Right lobe of liver (tissue), 4 donors: ENCODE measurements around the gene MAP10.

Source experiments
- POLR2A ChIP-seq: fragments of 450-650 bp; IDR thresholded peaks from one replicate; pipeline ENCODE4 v1.6.1; 2017; ENCODE audit warnings: antibody characterized with exemption, mild to moderate bottlenecking
- TF ChIP-seq, protein P1 (sequence below), 4 donors: fragments of 200-600 bp in 3 of 4; fragments of 450-650 bp in 1 of 4; IDR thresholded peaks; one replicate each; pipeline versions ENCODE4 v1.5.1 to v1.8.0; 2016 to 2022; ENCODE audit warnings: antibody characterized with exemption in 4 of 4, mild to moderate bottlenecking in 2 of 4
- donor health status: DM: no; HTN: no; CAD: no.
- donor health status: DM: no; HTN: no; CAD: no.
- donor health status: DM: no; HTN: yes; CAD: no.

DNA sequence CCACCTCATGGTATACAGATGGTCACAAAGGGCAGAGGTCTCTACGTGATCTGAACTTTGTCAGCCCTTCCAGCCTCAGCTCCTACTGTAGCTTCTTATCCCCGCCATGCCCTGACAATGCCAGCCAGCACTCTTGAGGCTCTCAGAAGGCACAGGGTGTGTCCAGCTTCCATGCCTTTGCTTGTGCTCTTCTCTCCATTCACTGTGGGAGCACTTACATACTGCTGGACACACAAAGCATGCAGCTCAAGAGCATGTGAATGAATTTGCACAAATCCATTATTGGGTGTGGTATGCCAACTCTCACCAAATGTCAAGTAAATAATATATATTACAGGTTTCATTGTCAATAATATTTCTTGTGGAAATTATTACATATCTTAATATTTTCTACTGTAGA is 36.4 kb upstream of the MAP10 start:
- TF ChIP-seq, protein P1, sequence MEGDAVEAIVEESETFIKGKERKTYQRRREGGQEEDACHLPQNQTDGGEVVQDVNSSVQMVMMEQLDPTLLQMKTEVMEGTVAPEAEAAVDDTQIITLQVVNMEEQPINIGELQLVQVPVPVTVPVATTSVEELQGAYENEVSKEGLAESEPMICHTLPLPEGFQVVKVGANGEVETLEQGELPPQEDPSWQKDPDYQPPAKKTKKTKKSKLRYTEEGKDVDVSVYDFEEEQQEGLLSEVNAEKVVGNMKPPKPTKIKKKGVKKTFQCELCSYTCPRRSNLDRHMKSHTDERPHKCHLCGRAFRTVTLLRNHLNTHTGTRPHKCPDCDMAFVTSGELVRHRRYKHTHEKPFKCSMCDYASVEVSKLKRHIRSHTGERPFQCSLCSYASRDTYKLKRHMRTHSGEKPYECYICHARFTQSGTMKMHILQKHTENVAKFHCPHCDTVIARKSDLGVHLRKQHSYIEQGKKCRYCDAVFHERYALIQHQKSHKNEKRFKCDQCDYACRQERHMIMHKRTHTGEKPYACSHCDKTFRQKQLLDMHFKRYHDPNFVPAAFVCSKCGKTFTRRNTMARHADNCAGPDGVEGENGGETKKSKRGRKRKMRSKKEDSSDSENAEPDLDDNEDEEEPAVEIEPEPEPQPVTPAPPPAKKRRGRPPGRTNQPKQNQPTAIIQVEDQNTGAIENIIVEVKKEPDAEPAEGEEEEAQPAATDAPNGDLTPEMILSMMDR (IDR thresholded peaks at IDR 0.05) = no peak
- TF ChIP-seq POLR2A = no peak
